HCT116 (cell line): ENCODE data around the gene SLC22A7.

Source experiments
- EGR1 ChIP-seq: IDR thresholded peaks from 2 replicates; pipeline ENCODE4 v1.6.1; 2012; ENCODE audit warnings: low read depth
- EZH2 ChIP-seq: fragments of 200-600 bp; sonication (generic); IDR thresholded peaks from 2 replicates; pipeline ENCODE4 v1.6.1; 2017; ENCODE audit warnings: antibody characterized with exemption, mixed run types
- EZH2phosphoT487 ChIP-seq: fragments of 200-600 bp; IDR thresholded peaks from 2 replicates; pipeline ENCODE4 v1.6.1; 2018; ENCODE audit warnings: antibody characterized with exemption, borderline replicate concordance
- JUND ChIP-seq: IDR thresholded peaks from 2 replicates; pipeline ENCODE4 v1.6.1; 2012
- POLR2A ChIP-seq: IDR thresholded peaks from 2 replicates; pipeline ENCODE4 v1.7.0; 2011; ENCODE audit warnings: borderline replicate concordance; ENCODE audit not compliant: insufficient read depth, insufficient read length; ENCODE audit errors: extremely low read depth
- POLR2AphosphoS5 ChIP-seq: IDR thresholded peaks from 2 replicates; pipeline ENCODE4 v1.6.1; 2011; ENCODE audit warnings: mild to moderate bottlenecking, low read depth, low read length, moderate library complexity
- RAD21 ChIP-seq: IDR thresholded peaks from 2 replicates; pipeline ENCODE4 v1.6.1; 2012; ENCODE audit warnings: low read depth, mild to moderate bottlenecking
- SIN3A ChIP-seq: IDR thresholded peaks from 2 replicates; pipeline ENCODE4 v1.6.1; 2012; ENCODE audit warnings: low read depth
- ZFX ChIP-seq: fragments of 450-650 bp; IDR thresholded peaks from 2 replicates; pipeline ENCODE4 v1.6.1; 2017
- TF ChIP-seq, protein P1 (sequence below), 3 experiments: fragments of 200-600 bp in 1 of 3; sonication (generic) in 1 of 3; IDR thresholded peaks in 2 of 3; conservative IDR thresholded peaks in 1 of 3; 2 replicates each; pipeline ENCODE4 v1.5.1; 2012 to 2017; ENCODE audit warnings: low read depth in 2 of 3, low read length in 2 of 3, antibody characterized with exemption in 1 of 3, borderline replicate concordance in 1 of 3, control low read depth in 1 of 3, mild to moderate bottlenecking in 1 of 3, mixed read lengths in 1 of 3, mixed run types in 1 of 3, moderate library complexity in 1 of 3; ENCODE audit not compliant: insufficient read depth in 1 of 3
- TF ChIP-seq, protein P2 (sequence below): IDR thresholded peaks from 2 replicates; pipeline ENCODE4 v1.6.1; 2012
- TF ChIP-seq, protein P3 (sequence below): IDR thresholded peaks from 2 replicates; pipeline ENCODE4 v1.6.1; 2012; ENCODE audit warnings: low read depth

DNA sequence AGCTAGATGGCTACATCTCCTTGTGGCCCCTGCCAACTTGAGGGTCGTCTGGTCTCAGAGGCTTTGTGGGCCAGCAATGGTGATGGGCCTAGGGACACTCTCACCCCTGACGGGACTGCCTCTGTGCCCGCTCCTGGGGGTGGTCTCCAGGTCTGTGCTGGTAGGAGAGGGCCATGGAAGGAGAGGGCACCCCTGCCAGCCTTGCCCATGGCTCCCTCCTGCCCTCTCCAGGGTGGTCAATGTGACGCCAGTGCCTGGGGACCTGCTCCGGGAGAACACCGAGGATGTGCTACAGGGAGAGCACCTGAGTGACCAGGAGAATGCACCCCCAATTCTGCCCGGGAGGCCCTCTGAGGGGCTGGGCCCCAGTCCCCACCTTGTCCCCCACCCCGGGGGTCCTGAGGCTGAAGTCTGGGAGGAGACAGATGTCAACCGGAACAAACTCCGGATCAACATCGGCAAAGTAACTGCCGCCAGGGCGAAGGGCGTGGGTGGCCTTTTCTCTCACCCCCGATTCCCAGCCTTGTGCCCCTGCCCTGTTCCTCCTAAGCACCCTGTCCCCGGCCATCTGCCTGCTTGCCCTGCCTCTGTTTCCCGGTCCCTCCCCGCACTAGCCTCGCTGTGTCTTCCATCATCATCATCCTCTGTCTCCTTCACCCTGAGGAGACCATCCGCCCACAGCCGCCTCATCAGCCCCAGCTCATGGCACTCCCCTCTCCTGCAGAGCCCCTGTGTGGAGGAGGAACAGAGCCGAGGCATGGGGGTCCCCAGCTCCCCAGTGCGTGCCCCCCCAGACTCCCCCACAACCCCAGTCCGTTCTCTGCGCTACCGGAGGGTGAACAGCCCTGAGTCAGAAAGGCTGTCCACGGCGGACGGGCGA, 39.0 kb upstream of the SLC22A7 start:
- TF ChIP-seq, protein P1, sequence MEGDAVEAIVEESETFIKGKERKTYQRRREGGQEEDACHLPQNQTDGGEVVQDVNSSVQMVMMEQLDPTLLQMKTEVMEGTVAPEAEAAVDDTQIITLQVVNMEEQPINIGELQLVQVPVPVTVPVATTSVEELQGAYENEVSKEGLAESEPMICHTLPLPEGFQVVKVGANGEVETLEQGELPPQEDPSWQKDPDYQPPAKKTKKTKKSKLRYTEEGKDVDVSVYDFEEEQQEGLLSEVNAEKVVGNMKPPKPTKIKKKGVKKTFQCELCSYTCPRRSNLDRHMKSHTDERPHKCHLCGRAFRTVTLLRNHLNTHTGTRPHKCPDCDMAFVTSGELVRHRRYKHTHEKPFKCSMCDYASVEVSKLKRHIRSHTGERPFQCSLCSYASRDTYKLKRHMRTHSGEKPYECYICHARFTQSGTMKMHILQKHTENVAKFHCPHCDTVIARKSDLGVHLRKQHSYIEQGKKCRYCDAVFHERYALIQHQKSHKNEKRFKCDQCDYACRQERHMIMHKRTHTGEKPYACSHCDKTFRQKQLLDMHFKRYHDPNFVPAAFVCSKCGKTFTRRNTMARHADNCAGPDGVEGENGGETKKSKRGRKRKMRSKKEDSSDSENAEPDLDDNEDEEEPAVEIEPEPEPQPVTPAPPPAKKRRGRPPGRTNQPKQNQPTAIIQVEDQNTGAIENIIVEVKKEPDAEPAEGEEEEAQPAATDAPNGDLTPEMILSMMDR (IDR thresholded peaks at IDR 0.05 in 2 of 3, conservative IDR thresholded peaks at IDR 0.05 in 1 of 3; ENCODE audit: borderline replicate concordance in 1 of 3, insufficient read depth in 1 of 3, low read depth in 2 of 3, low read length in 2 of 3), result no peak
- TF ChIP-seq, protein P2, sequence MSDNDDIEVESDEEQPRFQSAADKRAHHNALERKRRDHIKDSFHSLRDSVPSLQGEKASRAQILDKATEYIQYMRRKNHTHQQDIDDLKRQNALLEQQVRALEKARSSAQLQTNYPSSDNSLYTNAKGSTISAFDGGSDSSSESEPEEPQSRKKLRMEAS, result no peak
- TF ChIP-seq EZH2, result no peak
- no peak for TF ChIP-seq POLR2AphosphoS5
- no peak for TF ChIP-seq RAD21
- TF ChIP-seq POLR2A, result no peak
- TF ChIP-seq, protein P3, sequence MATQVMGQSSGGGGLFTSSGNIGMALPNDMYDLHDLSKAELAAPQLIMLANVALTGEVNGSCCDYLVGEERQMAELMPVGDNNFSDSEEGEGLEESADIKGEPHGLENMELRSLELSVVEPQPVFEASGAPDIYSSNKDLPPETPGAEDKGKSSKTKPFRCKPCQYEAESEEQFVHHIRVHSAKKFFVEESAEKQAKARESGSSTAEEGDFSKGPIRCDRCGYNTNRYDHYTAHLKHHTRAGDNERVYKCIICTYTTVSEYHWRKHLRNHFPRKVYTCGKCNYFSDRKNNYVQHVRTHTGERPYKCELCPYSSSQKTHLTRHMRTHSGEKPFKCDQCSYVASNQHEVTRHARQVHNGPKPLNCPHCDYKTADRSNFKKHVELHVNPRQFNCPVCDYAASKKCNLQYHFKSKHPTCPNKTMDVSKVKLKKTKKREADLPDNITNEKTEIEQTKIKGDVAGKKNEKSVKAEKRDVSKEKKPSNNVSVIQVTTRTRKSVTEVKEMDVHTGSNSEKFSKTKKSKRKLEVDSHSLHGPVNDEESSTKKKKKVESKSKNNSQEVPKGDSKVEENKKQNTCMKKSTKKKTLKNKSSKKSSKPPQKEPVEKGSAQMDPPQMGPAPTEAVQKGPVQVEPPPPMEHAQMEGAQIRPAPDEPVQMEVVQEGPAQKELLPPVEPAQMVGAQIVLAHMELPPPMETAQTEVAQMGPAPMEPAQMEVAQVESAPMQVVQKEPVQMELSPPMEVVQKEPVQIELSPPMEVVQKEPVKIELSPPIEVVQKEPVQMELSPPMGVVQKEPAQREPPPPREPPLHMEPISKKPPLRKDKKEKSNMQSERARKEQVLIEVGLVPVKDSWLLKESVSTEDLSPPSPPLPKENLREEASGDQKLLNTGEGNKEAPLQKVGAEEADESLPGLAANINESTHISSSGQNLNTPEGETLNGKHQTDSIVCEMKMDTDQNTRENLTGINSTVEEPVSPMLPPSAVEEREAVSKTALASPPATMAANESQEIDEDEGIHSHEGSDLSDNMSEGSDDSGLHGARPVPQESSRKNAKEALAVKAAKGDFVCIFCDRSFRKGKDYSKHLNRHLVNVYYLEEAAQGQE, result no peak
- TF ChIP-seq SIN3A, result no peak
- TF ChIP-seq JUND, result no peak
- TF ChIP-seq ZFX, result no peak
- no peak for TF ChIP-seq EZH2phosphoT487
- no peak for TF ChIP-seq EGR1
